Left colon (tissue), 2 donors: ENCODE measurements around the gene HPCAL1. TPM values are rescaled to one million over a fixed set of nuclear protein-coding genes. Genes with fewer than 3 reads are reported as not detected.

ENCODE experiments used
- ATAC-seq: fragments of 200-7000 bp; cut with Tn5 transposase; one replicate; pipeline ENCODE4 v1.9.1; 2020; ENCODE audit warnings: mild to moderate bottlenecking, moderate library complexity
- DNase-seq, 2 donors: peaks; one replicate each; pipeline ENCODE4 v3.0.0-alpha.2; 2020
- intact Hi-C, 2 donors: fragments of 100-400 bp; cut with DNase I in 1 of 2; cut with micrococcal nuclease in 1 of 2; formaldehyde crosslinking; loops; one replicate each; pipeline versions ENCODE4 v1.11.2 to v1.14.0; 2022; cut with DNase I, micrococcal nuclease
- total RNA-seq, 2 donors: library from RNA; stranded (reverse); fragmentation: NEBNext Ultra II Directional; extraction: Animal tissue kit (Norgen Biotek cat#: 25700); gene quantifications; one replicate each; pipeline ENCODE4 v1.2.1, GENCODE V29; 2021
- donor health status: DM: no; HTN: no; CAD: no.
- donor health status: DM: yes; HTN: yes; CAD: no.

The HPCAL1 gene
- total RNA-seq, 2 donors from 2014 or later, result 73.1 to 85.7 TPM

- DNase-seq, result no peak
- no peak for ATAC-seq
- intact Hi-C loops, result no loop called here
These were observed 101.8 kb downstream of the HPCAL1 start for GRCh38 chr2:10404324-10405143.

GRCh38 chr2:10405448-10405847 is 102.7 kb downstream of the HPCAL1 start:
- intact Hi-C loops, result no loop called here
- no peak for DNase-seq
- no peak for ATAC-seq

GRCh38 chr2:10406016-10406415 is 103.3 kb downstream of the HPCAL1 start:
- no peak for DNase-seq
- ATAC-seq, result no peak
- intact Hi-C loops, result no loop called here

- ATAC-seq (no peak), DNase-seq (no peak)
- intact Hi-C loops, result no loop called here
These were observed 103.9 kb downstream of the HPCAL1 start for GRCh38 chr2:10406491-10407188.

DNA sequence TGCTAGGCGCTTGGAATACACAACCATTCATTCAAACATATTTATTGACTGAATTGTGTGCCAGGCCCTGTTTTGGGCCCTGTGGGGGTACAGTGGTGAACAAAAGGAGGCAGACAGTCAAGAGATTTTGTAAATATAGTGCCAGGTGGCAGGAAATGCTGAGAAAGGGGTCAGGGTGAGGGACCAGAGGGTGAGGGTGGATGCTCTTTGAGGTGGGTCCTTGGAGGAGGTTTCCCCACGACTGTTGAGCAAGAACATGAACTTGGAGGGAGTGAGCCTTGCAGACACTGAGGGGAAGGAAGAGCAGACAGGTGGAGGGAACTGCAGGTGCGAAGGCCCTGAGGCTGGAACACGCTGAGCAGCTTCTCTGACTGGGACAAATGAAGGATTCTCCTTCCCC is 104.7 kb downstream of the HPCAL1 start:
- ATAC-seq (no peak), DNase-seq (no peak)
- intact Hi-C loops, result no loop called here

- intact Hi-C loops, result no loop called here
- DNase-seq (peak; percentile 67 to 90), ATAC-seq (peak; percentile 85)
These were observed 105.3 kb downstream of the HPCAL1 start for GRCh38 chr2:10407841-10408648.

GRCh38 chr2:10408649-10409579 is 106.2 kb downstream of the HPCAL1 start:
- ATAC-seq (peak; percentile 77), DNase-seq (peak; percentile 90 to 91)
- intact Hi-C loops, result no loop called here

DNA sequence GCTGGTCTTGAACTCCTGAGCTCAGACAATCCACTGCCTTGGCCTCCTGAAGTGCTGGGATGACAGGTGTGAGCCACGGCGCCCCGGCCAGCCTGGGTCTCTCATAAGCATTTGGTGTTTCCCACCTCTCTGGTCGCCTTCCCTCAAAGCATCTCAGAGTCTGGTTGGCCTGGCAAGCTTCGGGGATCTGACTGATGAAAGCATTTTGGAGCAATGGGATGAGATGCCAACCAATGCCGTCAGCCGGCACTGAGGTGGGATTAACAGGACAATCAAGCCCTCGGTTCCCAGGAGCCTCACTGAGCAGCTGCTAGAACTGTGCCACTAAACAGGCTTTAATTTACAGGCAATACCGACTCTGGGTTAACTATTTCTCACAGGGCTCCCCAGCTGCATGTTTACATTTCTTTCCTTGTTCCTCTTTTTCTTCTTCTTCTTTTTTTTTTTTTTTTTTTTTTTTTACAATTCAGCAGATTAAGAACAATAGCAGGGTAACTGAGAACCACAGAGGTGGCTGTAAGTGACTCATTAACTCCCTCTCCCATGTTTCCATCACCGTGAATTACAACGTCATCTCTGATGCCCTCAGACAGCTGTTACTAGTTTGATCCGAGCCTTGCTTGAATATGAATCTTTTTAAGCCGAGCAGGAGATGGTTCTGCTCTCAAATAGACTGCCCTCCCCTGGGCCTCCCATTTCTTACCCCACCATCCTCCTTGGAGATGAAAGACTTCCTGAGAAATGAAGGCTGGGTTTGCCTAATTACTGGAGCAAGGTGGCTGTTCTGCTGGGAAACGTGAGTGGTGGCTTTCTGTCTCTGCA is 107.5 kb downstream of the HPCAL1 start:
- intact Hi-C loops, result loop anchor here (10.0 kb wide), 2 partner anchors 135 to 265 kb away; no protein-coding TSS in a partner anchor
- no peak for ATAC-seq
- no peak for DNase-seq

DNA sequence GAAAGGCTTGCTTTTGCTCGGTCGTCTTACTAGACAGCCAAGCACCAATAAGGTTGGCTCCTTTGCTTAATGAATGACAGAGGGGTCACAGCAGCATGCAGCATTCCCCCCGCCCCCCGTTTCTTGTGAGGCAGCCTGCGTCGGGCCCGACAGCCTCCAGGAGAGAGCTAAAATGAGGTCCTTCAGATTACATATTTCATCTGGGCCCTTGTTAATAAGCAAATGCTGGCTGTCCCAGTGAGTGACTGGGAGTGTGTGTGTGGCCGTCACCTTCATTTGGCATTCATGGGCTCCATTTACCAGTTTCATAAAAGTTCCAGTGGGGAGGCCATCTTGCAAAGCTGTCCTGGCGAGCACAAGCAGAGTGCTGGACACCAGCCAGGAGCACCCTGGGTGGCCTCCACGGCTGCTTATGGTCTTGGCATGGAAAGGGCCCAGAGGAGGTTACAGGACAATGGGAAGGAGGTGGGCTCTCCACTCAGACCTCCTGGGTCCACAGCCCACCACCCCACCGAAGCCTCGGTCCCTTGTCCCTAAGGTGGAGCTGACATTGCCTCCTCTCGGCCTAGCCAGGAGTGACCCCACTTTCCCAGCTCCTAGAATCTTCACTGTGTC is 108.2 kb downstream of the HPCAL1 start:
- DNase-seq (peak in 1 of 2 donors; percentile 37), ATAC-seq (no peak)
- intact Hi-C loops, result loop anchor here (10.0 kb wide), 2 partner anchors 136 to 266 kb away; no protein-coding TSS in a partner anchor

DNA sequence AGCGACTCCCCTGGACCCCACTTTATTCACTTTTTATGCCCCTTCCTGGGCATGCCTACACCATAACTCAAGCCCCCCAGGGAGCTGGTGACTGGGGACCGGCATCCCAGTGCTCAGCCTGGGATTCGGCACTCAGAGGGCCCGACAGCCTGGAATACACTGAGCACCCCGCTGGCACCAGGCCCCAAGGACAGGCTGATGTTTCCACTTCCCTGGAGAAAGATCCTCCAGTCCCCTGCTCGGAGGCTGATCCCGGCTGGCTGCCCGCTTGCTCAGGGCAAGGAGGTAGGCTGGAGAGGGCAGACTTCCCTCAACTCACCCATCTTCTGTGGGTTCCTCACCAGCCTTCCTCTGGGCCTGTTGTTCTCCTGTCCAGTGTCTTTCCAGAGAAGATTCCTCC is 108.9 kb downstream of the HPCAL1 start:
- intact Hi-C loops, result loop anchor here (10.0 kb wide), 2 partner anchors 137 to 267 kb away; no protein-coding TSS in a partner anchor
- DNase-seq (no peak), ATAC-seq (no peak)

- DNase-seq, result peak in 1 of 2 donors; percentile 54
- ATAC-seq, result no peak
- intact Hi-C loops, result loop anchor here (10.0 kb wide), 2 partner anchors 138 to 268 kb away; no protein-coding TSS in a partner anchor
These were observed 109.7 kb downstream of the HPCAL1 start for GRCh38 chr2:10412380-10412779.

DNA sequence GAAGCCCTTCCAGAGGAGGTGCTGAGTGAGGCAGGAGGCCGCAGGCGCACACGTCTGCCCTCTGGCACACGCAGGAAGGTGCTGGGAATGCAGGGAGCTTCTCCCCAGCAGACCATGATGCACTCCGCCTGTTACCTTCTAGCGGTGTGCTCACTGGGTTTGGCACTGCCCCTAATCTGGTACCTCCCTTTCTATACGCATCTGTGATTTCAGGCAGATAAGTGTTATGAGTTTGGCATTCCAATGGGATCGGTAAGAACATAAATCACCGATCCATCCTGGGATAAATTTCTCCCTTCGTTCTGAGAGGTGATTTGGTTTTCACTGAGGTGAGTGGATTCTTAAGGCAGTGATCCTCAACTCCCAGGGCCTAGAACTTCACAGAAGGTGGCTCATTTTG is 110.8 kb downstream of the HPCAL1 start:
- ATAC-seq (no peak), DNase-seq (no peak)
- intact Hi-C loops, result loop anchor here (10.0 kb wide), 2 partner anchors 139 to 269 kb away; no protein-coding TSS in a partner anchor

DNA sequence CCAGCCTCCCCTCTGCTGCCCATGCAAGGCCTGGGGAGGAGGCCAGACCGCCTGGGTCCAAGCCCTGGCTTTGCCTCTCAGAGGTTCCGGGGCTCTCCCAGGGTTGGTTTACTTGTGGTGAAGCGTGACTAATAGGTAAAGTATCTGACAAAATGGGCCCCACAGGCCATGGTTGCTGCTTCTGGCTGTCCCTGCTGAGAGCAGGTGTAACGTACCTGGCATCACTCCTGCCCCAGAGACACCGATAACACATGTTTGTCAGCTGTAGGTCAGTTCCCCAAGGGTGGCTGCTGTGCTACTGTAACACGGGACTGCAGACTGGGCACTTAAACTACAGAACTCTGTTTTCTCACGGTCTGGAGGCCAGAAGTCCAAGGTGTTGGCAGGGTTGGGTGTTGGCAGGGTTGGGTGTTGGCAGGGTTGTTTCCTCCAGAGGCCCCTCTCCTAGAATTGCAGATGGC is 111.3 kb downstream of the HPCAL1 start:
- intact Hi-C loops, result loop anchor here (10.0 kb wide), 2 partner anchors 139 to 269 kb away; no protein-coding TSS in a partner anchor

DNA sequence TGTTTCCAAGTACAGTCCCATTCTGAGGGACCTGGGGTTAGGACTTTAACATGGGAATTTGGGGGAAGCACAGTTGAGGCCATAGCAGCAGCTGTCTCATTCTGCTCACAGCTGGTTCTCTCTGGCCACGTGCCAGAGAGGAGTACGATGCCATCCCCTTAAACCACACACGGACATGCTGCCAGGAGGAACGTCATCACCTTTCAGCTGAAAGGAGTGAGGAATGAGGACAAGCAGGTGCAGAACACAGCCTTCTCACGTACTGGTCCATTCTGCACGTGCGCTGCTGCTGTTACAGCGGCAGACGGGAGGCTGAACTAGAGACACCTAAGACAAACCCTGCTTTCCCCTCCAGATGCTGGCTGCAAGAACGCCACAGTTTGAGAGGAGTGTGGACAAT is 111.9 kb downstream of the HPCAL1 start:
- DNase-seq, result no peak
- ATAC-seq, result peak; percentile 5
- intact Hi-C loops, result loop anchor here (10.0 kb wide), 2 partner anchors 140 to 270 kb away; no protein-coding TSS in a partner anchor

More for the DNA sequence above, 111.3 kb downstream of the HPCAL1 start:
- ATAC-seq (peak; percentile 75), DNase-seq (peak; percentile 54 to 77)

DNA sequence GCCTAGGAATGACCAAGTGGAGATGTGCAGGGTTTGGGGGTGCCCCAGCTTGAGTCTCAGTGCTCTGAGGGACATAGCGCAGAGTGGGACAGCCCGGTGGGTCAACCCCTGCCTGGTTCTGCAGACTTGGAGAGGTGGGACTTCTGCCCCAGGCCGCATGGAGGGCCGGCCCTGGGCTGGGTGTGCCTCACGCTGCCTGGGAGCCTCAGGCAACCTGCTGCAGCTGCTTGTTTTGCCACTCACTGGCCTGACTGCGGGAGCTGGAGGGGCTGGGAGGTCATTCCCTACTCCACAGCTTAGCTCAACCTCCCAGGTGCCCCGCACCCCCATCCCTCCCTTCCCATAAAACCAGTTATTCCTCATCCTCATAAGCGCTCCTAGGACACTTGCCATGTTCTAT is 112.3 kb downstream of the HPCAL1 start:
- peak; percentile 13 for ATAC-seq
- no peak for DNase-seq
- intact Hi-C loops, result loop anchor here (10.0 kb wide), 2 partner anchors 140 to 270 kb away; no protein-coding TSS in a partner anchor

DNA sequence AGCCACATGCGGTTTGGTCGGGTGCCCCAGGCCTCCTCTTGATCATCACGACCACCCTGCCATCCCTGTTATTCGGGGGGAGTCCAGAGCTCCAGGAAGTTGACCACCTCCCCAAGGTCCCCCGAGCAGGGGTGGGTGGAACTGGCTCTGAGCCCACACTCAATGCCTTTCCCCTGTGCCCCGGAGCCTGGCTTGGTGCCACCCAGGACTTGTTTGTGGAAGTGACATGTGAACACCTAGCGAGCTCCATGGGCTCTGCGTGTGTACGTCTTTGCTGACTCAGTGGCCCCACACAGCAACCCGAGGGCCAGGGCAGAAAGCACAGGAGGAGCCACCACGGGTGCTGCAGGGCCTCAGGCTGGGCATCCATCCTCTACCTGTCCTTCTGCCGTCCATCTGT is 112.9 kb downstream of the HPCAL1 start:
- no peak for ATAC-seq
- intact Hi-C loops, result loop anchor here (10.0 kb wide), 2 partner anchors 141 to 271 kb away; no protein-coding TSS in a partner anchor

More for the DNA sequence above, 112.9 kb downstream of the HPCAL1 start:
- DNase-seq, result no peak
